OCI-LY7 (cell line): ENCODE data around the gene PRRC2B. TPM values are rescaled to one million over a fixed set of nuclear protein-coding genes. Genes with fewer than 3 reads are reported as not detected.
"Not testable (repeated sequence)": the region's sequence is repeated elsewhere in the genome, so short reads cannot be mapped to it uniquely, and the experiment has no call there.

Source experiments
- BruUV-seq: library from RNA; stranded (reverse); fragments of 400-500 nt; replicated peaks from 2 replicates; lab custom pipeline; 2021; lab: Mats Ljungman, UMichigan
- CTCF ChIA-PET: fragments of 300-600 bp; sonication (Branson Sonifier 250); formaldehyde crosslinking; loops from one replicate; lab custom pipeline; 2022; ENCODE audit warnings: antibody characterized with exemption; ENCODE audit not compliant: unreplicated experiment; lab: Charles Lee
- POLR2A ChIA-PET: fragments of 300-600 bp; sonication (Branson Sonifier 250); formaldehyde crosslinking; loops from one replicate; lab custom pipeline; 2022; ENCODE audit warnings: antibody characterized with exemption; lab: Charles Lee
- DNase-seq: peaks from one replicate; pipeline ENCODE4 v3.0.0-alpha.2; 2015; ENCODE audit warnings: low spot score
- H2AFZ ChIP-seq: fragments of 200-600 bp; sonication (generic), shearing (Covaris generic); 2 replicates; pipeline ENCODE4 v1.6.1; 2014; ENCODE audit warnings: mild to moderate bottlenecking, antibody characterized with exemption, low read length, moderate library complexity
- H3K27ac ChIP-seq: fragments of 200-600 bp; sonication (generic); 2 replicates; pipeline ENCODE4 v1.5.1; 2014; ENCODE audit warnings: mixed run types, low read depth, mild to moderate bottlenecking, moderate library complexity, low read length, inconsistent platforms; ENCODE audit not compliant: poor library complexity, severe bottlenecking
- H3K36me3 ChIP-seq: fragments of 200-600 bp; sonication (generic); 2 replicates; pipeline ENCODE4 v1.6.1; 2014; ENCODE audit warnings: mild to moderate bottlenecking, antibody characterized with exemption, low read length, moderate library complexity, mixed read lengths; ENCODE audit not compliant: insufficient read depth
- H3K4me1 ChIP-seq: fragments of 200-600 bp; sonication (generic); 2 replicates; pipeline ENCODE4 v1.5.1; 2014; ENCODE audit warnings: mild to moderate bottlenecking, low read length; ENCODE audit not compliant: insufficient read depth, poor library complexity, severe bottlenecking
- H3K4me2 ChIP-seq: fragments of 200-600 bp; sonication (generic); 2 replicates; pipeline ENCODE4 v1.6.1; 2014; ENCODE audit warnings: mild to moderate bottlenecking, low read length
- H3K4me3 ChIP-seq: fragments of 200-600 bp; sonication (generic); 2 replicates; pipeline ENCODE4 v1.5.1; 2014; ENCODE audit warnings: mild to moderate bottlenecking, low read depth, low read length; ENCODE audit not compliant: poor library complexity, severe bottlenecking
- H3K79me2 ChIP-seq: fragments of 200-600 bp; sonication (generic); 2 replicates; pipeline ENCODE4 v1.6.1; 2016; ENCODE audit warnings: low read depth, mild to moderate bottlenecking, low read length, moderate library complexity, mixed read lengths; ENCODE audit not compliant: insufficient read depth
- H3K9me2 ChIP-seq: fragments of 200-600 bp; sonication (generic); 2 replicates; pipeline ENCODE4 v1.6.1; 2016; ENCODE audit warnings: mild to moderate bottlenecking, low read length, mixed read lengths; ENCODE audit not compliant: insufficient read depth
- H3K9me3 ChIP-seq: fragments of 200-600 bp; sonication (generic); 2 replicates; pipeline ENCODE4 v1.6.1; 2014; ENCODE audit warnings: mild to moderate bottlenecking, mixed run types, low read length, mixed read lengths
- H4K20me1 ChIP-seq: fragments of 200-600 bp; sonication (generic); 2 replicates; pipeline ENCODE4 v1.6.1; 2014; ENCODE audit warnings: mild to moderate bottlenecking, antibody characterized with exemption, low read length, moderate library complexity, mixed read lengths; ENCODE audit not compliant: insufficient read depth
- EZH2phosphoT487 ChIP-seq: fragments of 200-600 bp; sonication (generic); IDR thresholded peaks from 2 replicates; pipeline ENCODE4 v1.6.1; 2018; ENCODE audit warnings: low read depth, borderline replicate concordance, mild to moderate bottlenecking, mixed run types, antibody characterized with exemption, low read length, moderate library complexity, mixed read lengths
- intact Hi-C: fragments of 100-400 bp; cut with micrococcal nuclease; formaldehyde crosslinking; loops from one replicate; pipeline ENCODE4 v1.10.0; 2022; ENCODE audit not compliant: unreplicated experiment
- total RNA-seq, 2 experiments: library from RNA; depleted of rRNA in 1 of 2; stranded (reverse); fragments of >200 nt in 1 of 2; shearing (Covaris generic) in 1 of 2; gene quantifications; 2 replicates each; pipeline ENCODE4 v1.2.3, GENCODE V29; 2014 to 2022
- TF ChIP-seq, protein P1 (sequence below): fragments of 200-600 bp; sonication (generic); conservative IDR thresholded peaks from 2 replicates; pipeline ENCODE4 v1.5.1; 2014; ENCODE audit warnings: mild to moderate bottlenecking, antibody characterized with exemption, low read length, moderate library complexity, mixed read lengths

Gene PRRC2B
- total RNA-seq, 2 experiments from 2014 or later = 84.2 to 210 TPM

GRCh38 chr9:131349522-131349880, 44.4 kb upstream of the PRRC2B start:
- no peak for DNase-seq
- Histone ChIP-seq H3K4me3 (no peak overlapping the region), H3K4me1 (peaks cover 8% of the 10 kb centered on the region), H2AFZ (peak overlapping the region; percentile 85; the same call in 1 of the 2 replicates), H3K9me2 (no peaks in the 10 kb centered on the region), H3K4me2 (peak overlapping the region; percentile 34; the same call in 1 of the 2 replicates), H3K36me3 (no peaks in the 10 kb centered on the region), H3K9me3 (no peaks in the 10 kb centered on the region), H3K79me2 (no peaks in the 10 kb centered on the region), H3K27ac (no peak overlapping the region), H4K20me1 (no peaks in the 10 kb centered on the region)
- no peak for TF ChIP-seq EZH2phosphoT487
- TF ChIP-seq, protein P1, sequence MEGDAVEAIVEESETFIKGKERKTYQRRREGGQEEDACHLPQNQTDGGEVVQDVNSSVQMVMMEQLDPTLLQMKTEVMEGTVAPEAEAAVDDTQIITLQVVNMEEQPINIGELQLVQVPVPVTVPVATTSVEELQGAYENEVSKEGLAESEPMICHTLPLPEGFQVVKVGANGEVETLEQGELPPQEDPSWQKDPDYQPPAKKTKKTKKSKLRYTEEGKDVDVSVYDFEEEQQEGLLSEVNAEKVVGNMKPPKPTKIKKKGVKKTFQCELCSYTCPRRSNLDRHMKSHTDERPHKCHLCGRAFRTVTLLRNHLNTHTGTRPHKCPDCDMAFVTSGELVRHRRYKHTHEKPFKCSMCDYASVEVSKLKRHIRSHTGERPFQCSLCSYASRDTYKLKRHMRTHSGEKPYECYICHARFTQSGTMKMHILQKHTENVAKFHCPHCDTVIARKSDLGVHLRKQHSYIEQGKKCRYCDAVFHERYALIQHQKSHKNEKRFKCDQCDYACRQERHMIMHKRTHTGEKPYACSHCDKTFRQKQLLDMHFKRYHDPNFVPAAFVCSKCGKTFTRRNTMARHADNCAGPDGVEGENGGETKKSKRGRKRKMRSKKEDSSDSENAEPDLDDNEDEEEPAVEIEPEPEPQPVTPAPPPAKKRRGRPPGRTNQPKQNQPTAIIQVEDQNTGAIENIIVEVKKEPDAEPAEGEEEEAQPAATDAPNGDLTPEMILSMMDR = no peak
- BruUV-seq = no TSS peak
- CTCF ChIA-PET = no interaction called here
- intact Hi-C loops = no loop called here
- POLR2A ChIA-PET = interaction anchor here (0.7 kb wide), 1 partner anchor 11 kb away, joined by 5 read pairs; no protein-coding TSS in a partner anchor

- Histone ChIP-seq H3K36me3 (no peaks in the 10 kb centered on the region), H3K4me1 (peaks cover 8% of the 10 kb centered on the region), H3K4me3 (no peak overlapping the region), H3K4me2 (peak overlapping the region; percentile 34; the same call in 1 of the 2 replicates), H2AFZ (peak overlapping the region; percentile 85; the same call in 1 of the 2 replicates), H3K9me2 (no peaks in the 10 kb centered on the region), H3K27ac (no peak overlapping the region), H3K79me2 (no peaks in the 10 kb centered on the region), H4K20me1 (no peaks in the 10 kb centered on the region), H3K9me3 (no peaks in the 10 kb centered on the region)
- TF ChIP-seq, protein P1 = peak; percentile 85
- TF ChIP-seq EZH2phosphoT487 = no peak
- intact Hi-C loops = loop anchor here (1.0 to 2.0 kb wide), 2 partner anchors 128 to 391 kb away; partner anchors contain the start of gene RAPGEF1
- ChIA-PET CTCF (no interaction called here), POLR2A (interaction anchor here (0.6 to 0.7 kb wide), 3 partner anchors 11 to 619 kb away, joined by 3 to 5 read pairs (median 3); no protein-coding TSS in a partner anchor)
- BruUV-seq = no TSS peak
- DNase-seq = peak; percentile 87
Observed at GRCh38 chr9:131349881-131350563, 43.9 kb upstream of the PRRC2B start.

- H3K9me2 ChIP-seq, H3K4me1 ChIP-seq, DNase-seq, intact Hi-C loops, H3K27ac ChIP-seq, H3K9me3 ChIP-seq, BruUV-seq, H3K79me2 ChIP-seq, H3K36me3 ChIP-seq, CTCF ChIA-PET, H3K4me3 ChIP-seq, H4K20me1 ChIP-seq: not testable (repeated sequence)
- Histone ChIP-seq H2AFZ (0 out of 2 replicates have a peak overlapping the region, but pooled peaks have one; percentile 16), H3K4me2 (0 out of 2 replicates have a peak overlapping the region, but pooled peaks have one; percentile 41)
- POLR2A ChIA-PET = interaction anchor here (0.6 kb wide), 3 partner anchors 22 to 508 kb away, joined by 3 to 5 read pairs (median 3); no protein-coding TSS in a partner anchor
Observed at GRCh38 chr9:131356479-131356878, 37.4 kb upstream of the PRRC2B start.
